PFSK-1 (cell line): ENCODE results near the gene SNU13.

Source experiments
- FOXP2 ChIP-seq: optimal IDR thresholded peaks from 2 replicates; pipeline ENCODE3; 2011; ENCODE audit warnings: borderline replicate concordance, control low read depth, inconsistent platforms; ENCODE audit not compliant: insufficient read depth; ENCODE audit errors: extremely low read length, extremely low read depth
- POLR2AphosphoS5 ChIP-seq: IDR thresholded peaks from 2 replicates; pipeline ENCODE4 v1.6.1; 2012; ENCODE audit warnings: low read depth, mild to moderate bottlenecking, control low read depth, low read length, moderate library complexity
- REST ChIP-seq, 2 experiments: IDR thresholded peaks; 2 replicates each; pipeline versions ENCODE4 v1.6.1 to v1.8.0; 2011 to 2012; ENCODE audit warnings: low read depth in 2 of 2, low read length in 2 of 2, control low read depth in 1 of 2, inconsistent platforms in 1 of 2, mild to moderate bottlenecking in 1 of 2, moderate library complexity in 1 of 2; ENCODE audit not compliant: insufficient read depth in 1 of 2

- TF ChIP-seq POLR2AphosphoS5 = no peak
- no peak for TF ChIP-seq REST (IDR thresholded peaks at IDR 0.05; ENCODE audit: insufficient read depth in 1 of 2, low read depth in 2 of 2, low read length in 2 of 2)
- TF ChIP-seq FOXP2 = no peak
These were observed 4.5 kb downstream of the SNU13 start for GRCh38 chr22:41684194-41684593.
